Kidney epithelial cell (primary cell): ENCODE measurements around the gene UBLCP1. TPM values are rescaled to one million over a fixed set of nuclear protein-coding genes. Genes with fewer than 3 reads are reported as not detected.
A peak's percentile ranks its signal among the peaks of the same experiment; 100 is the strongest.

Experiments
- DNase-seq: peaks from one replicate; pipeline ENCODE4 v3.0.0-alpha.2; 2010; ENCODE audit warnings: low read depth
- H3K27me3 ChIP-seq: 2 replicates; pipeline ENCODE4 v1.6.0; 2011; ENCODE audit warnings: low read length; ENCODE audit not compliant: control insufficient read depth, insufficient read depth
- H3K36me3 ChIP-seq: 2 replicates; pipeline ENCODE4 v1.5.1; 2011; ENCODE audit warnings: low read length; ENCODE audit not compliant: control insufficient read depth, insufficient read depth
- H3K4me3 ChIP-seq: 2 replicates; pipeline ENCODE4 v1.5.1; 2011; ENCODE audit warnings: low read depth, mild to moderate bottlenecking, control low read depth, low read length
- CTCF ChIP-seq: IDR thresholded peaks from 2 replicates; pipeline ENCODE4 v1.5.1; 2011; ENCODE audit warnings: mild to moderate bottlenecking, moderate library complexity, low read length, control low read depth, inconsistent platforms; ENCODE audit not compliant: insufficient read depth, poor library complexity, severe bottlenecking
- total RNA-seq: library from RNA; depleted of rRNA; stranded (reverse); fragments of >200 nt; gene quantifications from 2 replicates; pipeline ENCODE4 v1.2.3, GENCODE V29; 2015

Gene UBLCP1
- total RNA-seq, 1 donor from 2014 or later = 46.0 TPM

- no peak for TF ChIP-seq CTCF
- no peak for DNase-seq
- Histone ChIP-seq H3K27me3 (no peaks in the 10 kb centered on the region), H3K36me3 (no peaks in the 10 kb centered on the region), H3K4me3 (no peak overlapping the region)
Measured at GRCh38 chr5:159319363-159319762, 56.3 kb downstream of the UBLCP1 start.

- TF ChIP-seq CTCF = no peak
- no peaks in the 10 kb centered on the region for H3K27me3 ChIP-seq
- H3K4me3 ChIP-seq = no peak overlapping the region
- H3K36me3 ChIP-seq = no peaks in the 10 kb centered on the region
- DNase-seq = no peak
Measured at GRCh38 chr5:159319832-159320231, 56.7 kb downstream of the UBLCP1 start.

GRCh38 chr5:159322180-159322579 lies 59.1 kb downstream of the UBLCP1 start:
- H3K36me3 ChIP-seq = no peaks in the 10 kb centered on the region
- TF ChIP-seq CTCF = no peak
- DNase-seq = no peak
- H3K4me3 ChIP-seq = no peak overlapping the region
- H3K27me3 ChIP-seq = no peaks in the 10 kb centered on the region

- H3K4me3 ChIP-seq = no peak overlapping the region
- H3K27me3 ChIP-seq = no peaks in the 10 kb centered on the region
- no peak for TF ChIP-seq CTCF
- H3K36me3 ChIP-seq = no peaks in the 10 kb centered on the region
- DNase-seq = peak; percentile 50
Measured at GRCh38 chr5:159324102-159324755, 61.1 kb downstream of the UBLCP1 start.

GRCh38 chr5:159324986-159325385 lies 61.9 kb downstream of the UBLCP1 start:
- DNase-seq = no peak
- no peak overlapping the region for H3K4me3 ChIP-seq
- no peaks in the 10 kb centered on the region for H3K36me3 ChIP-seq
- no peak for TF ChIP-seq CTCF
- no peaks in the 10 kb centered on the region for H3K27me3 ChIP-seq
